ENCODE data around the gene CEACAM16.
A peak's percentile ranks its signal among the peaks of the same experiment; 100 is the strongest.

CEACAM16 gene

GRCh38 chr19:44723299-44723951 lies 24.5 kb downstream of the CEACAM16 start:
- no peak for DNase-seq (ENCODE audit: low read depth in 1 of 2, low spot score in 1 of 2)

GRCh38 chr19:44723952-44724319 lies 25.0 kb downstream of the CEACAM16 start:
- DNase-seq (ENCODE audit: low read depth in 1 of 2, low spot score in 1 of 2) = peak; percentile 62 to 66

GRCh38 chr19:44725251-44725650 lies 26.3 kb downstream of the CEACAM16 start:
- no peak for DNase-seq (ENCODE audit: low read depth in 1 of 2, low spot score in 1 of 2)

- DNase-seq (ENCODE audit: low read depth in 1 of 2, low spot score in 1 of 2) = no peak
These were observed 26.7 kb downstream of the CEACAM16 start for GRCh38 chr19:44725684-44726083.

- DNase-seq (ENCODE audit: low read depth in 1 of 2, low spot score in 1 of 2) = no peak
These were observed 27.5 kb downstream of the CEACAM16 start for GRCh38 chr19:44726465-44726864.

- no peak for DNase-seq (ENCODE audit: low read depth in 1 of 2, low spot score in 1 of 2)
These were observed 29.2 kb downstream of the CEACAM16 start for GRCh38 chr19:44728178-44728577.

- DNase-seq (ENCODE audit: low read depth in 1 of 2, low spot score in 1 of 2) = no peak
These were observed 30.6 kb downstream of the CEACAM16 start for GRCh38 chr19:44729516-44730033.

GRCh38 chr19:44731081-44731480 lies 32.1 kb downstream of the CEACAM16 start:
- no peak for DNase-seq (ENCODE audit: low read depth in 1 of 2, low spot score in 1 of 2)

GRCh38 chr19:44731622-44732021 lies 32.7 kb downstream of the CEACAM16 start:
- no peak for DNase-seq (ENCODE audit: low read depth in 1 of 2, low spot score in 1 of 2)

- DNase-seq (ENCODE audit: low read depth in 1 of 2, low spot score in 1 of 2) = no peak
These were observed 33.5 kb downstream of the CEACAM16 start for GRCh38 chr19:44732235-44733014.

GRCh38 chr19:44734357-44734756 lies 35.4 kb downstream of the CEACAM16 start:
- no peak for DNase-seq (ENCODE audit: low read depth in 1 of 2, low spot score in 1 of 2)

GRCh38 chr19:44735011-44735410 lies 36.1 kb downstream of the CEACAM16 start:
- DNase-seq (ENCODE audit: low read depth in 1 of 2, low spot score in 1 of 2) = no peak

- no peak for DNase-seq (ENCODE audit: low read depth in 1 of 2, low spot score in 1 of 2)
These were observed 38.5 kb downstream of the CEACAM16 start for GRCh38 chr19:44737238-44738071.

- no peak for DNase-seq (ENCODE audit: low read depth in 1 of 2, low spot score in 1 of 2)
These were observed 39.2 kb downstream of the CEACAM16 start for GRCh38 chr19:44738136-44738535.

- no peak for DNase-seq (ENCODE audit: low read depth in 1 of 2, low spot score in 1 of 2)
These were observed 39.9 kb downstream of the CEACAM16 start for GRCh38 chr19:44738603-44739558.

GRCh38 chr19:44740351-44740824 lies 41.4 kb downstream of the CEACAM16 start:
- no peak for DNase-seq (ENCODE audit: low read depth in 1 of 2, low spot score in 1 of 2)

- DNase-seq (ENCODE audit: low read depth in 1 of 2, low spot score in 1 of 2) = no peak
These were observed 42.3 kb downstream of the CEACAM16 start for GRCh38 chr19:44741258-44741731.

- no peak for DNase-seq (ENCODE audit: low read depth in 1 of 2, low spot score in 1 of 2)
These were observed 42.9 kb downstream of the CEACAM16 start for GRCh38 chr19:44741841-44742329.

GRCh38 chr19:44742330-44743061 lies 43.5 kb downstream of the CEACAM16 start:
- DNase-seq (ENCODE audit: low read depth in 1 of 2, low spot score in 1 of 2) = no peak

All from activated T-helper 1 cell treated with anti-CD3 and anti-CD28 coated beads, Interleukin-2, amount 50 U/mL, for 16 hours (primary cell).